Neural progenitor cell (in vitro differentiated cells): ENCODE measurements around the gene PBLD. TPM values are rescaled to one million over a fixed set of nuclear protein-coding genes. Genes with fewer than 3 reads are reported as not detected.

Experiments used
- DNase-seq: peaks from one replicate; pipeline ENCODE4 v3.0.0-alpha.2; 2016; ENCODE audit warnings: low spot score
- H2AFZ ChIP-seq: fragments of 200-600 bp; sonication (generic); replicated peaks from 2 replicates; pipeline ENCODE4 v1.6.1; 2016; ENCODE audit warnings: antibody characterized with exemption
- H3F3A ChIP-seq: fragments of 200-600 bp; sonication (generic); 2 replicates; pipeline ENCODE4 v1.6.1; 2016; ENCODE audit warnings: antibody characterized with exemption, low read depth
- H3K27ac ChIP-seq: fragments of 200-600 bp; sonication (generic); 2 replicates; pipeline ENCODE4 v1.5.1; 2016; ENCODE audit warnings: mild to moderate bottlenecking
- H3K27me3 ChIP-seq: fragments of 200-600 bp; sonication (generic); 2 replicates; pipeline ENCODE4 v1.6.1; 2016; ENCODE audit warnings: mild to moderate bottlenecking, moderate library complexity
- H3K36me3 ChIP-seq: fragments of 200-600 bp; sonication (generic); 2 replicates; pipeline ENCODE4 v1.5.1; 2016
- H3K4me1 ChIP-seq: fragments of 200-600 bp; sonication (generic); 2 replicates; pipeline ENCODE4 v1.6.1; 2016; ENCODE audit warnings: mixed run types
- H3K4me2 ChIP-seq: fragments of 200-600 bp; sonication (generic); 2 replicates; pipeline ENCODE4 v1.6.1; 2016
- H3K4me3 ChIP-seq: fragments of 200-600 bp; sonication (generic); 2 replicates; pipeline ENCODE4 v1.5.1; 2016
- H3K79me2 ChIP-seq: fragments of 200-600 bp; sonication (generic); 2 replicates; pipeline ENCODE4 v1.6.1; 2016; ENCODE audit warnings: low read depth
- H3K9ac ChIP-seq: fragments of 200-600 bp; sonication (generic); 2 replicates; pipeline ENCODE4 v1.6.1; 2016
- H3K9me3 ChIP-seq: fragments of 200-600 bp; sonication (generic); 2 replicates; pipeline ENCODE4 v1.5.1; 2016; ENCODE audit warnings: low read depth
- H4K20me1 ChIP-seq: fragments of 200-600 bp; sonication (generic); 2 replicates; pipeline ENCODE4 v1.6.1; 2016; ENCODE audit warnings: low read depth
- H3K27ac Mint-ChIP-seq: 3 replicates; pipeline ENCODE4 v1.8.0; 2021; ENCODE audit warnings: mixed read lengths
- H3K27me3 Mint-ChIP-seq: 2 replicates; pipeline ENCODE4 v1.8.0; 2022; ENCODE audit warnings: low read depth, mild to moderate bottlenecking, inconsistent platforms, moderate library complexity, mixed read lengths; ENCODE audit not compliant: insufficient read depth
- H3K36me3 Mint-ChIP-seq: 3 replicates; pipeline ENCODE4 v1.8.0; 2021; ENCODE audit warnings: mixed read lengths
- H3K4me1 Mint-ChIP-seq: 3 replicates; pipeline ENCODE4 v1.8.0; 2021; ENCODE audit warnings: mixed read lengths
- H3K4me3 Mint-ChIP-seq: 3 replicates; pipeline ENCODE4 v1.8.0; 2021; ENCODE audit warnings: mild to moderate bottlenecking, moderate library complexity, mixed read lengths
- H3K9me3 Mint-ChIP-seq: 3 replicates; pipeline ENCODE4 v1.8.0; 2020; ENCODE audit warnings: mixed read lengths
- CTCF ChIP-seq: fragments of 200-600 bp; sonication (generic); IDR thresholded peaks from 2 replicates; pipeline ENCODE4 v1.5.1; 2017; ENCODE audit warnings: antibody characterized with exemption, mild to moderate bottlenecking
- EZH2 ChIP-seq: fragments of 200-600 bp; sonication (generic); IDR thresholded peaks from 2 replicates; pipeline ENCODE4 v1.6.1; 2017; ENCODE audit warnings: antibody characterized with exemption, mild to moderate bottlenecking, moderate library complexity
- EZH2phosphoT487 ChIP-seq: fragments of 200-600 bp; sonication (generic); IDR thresholded peaks from 2 replicates; pipeline ENCODE4 v1.6.1; 2017; ENCODE audit warnings: antibody characterized with exemption
- total RNA-seq: library from RNA; depleted of rRNA; stranded (reverse); fragments of >200 nt; gene quantifications from 2 replicates; pipeline ENCODE4 v1.2.3, GENCODE V29; 2015; ENCODE audit warnings: low replicate concordance

The PBLD gene
- total RNA-seq, 1 donor from 2014 or later: 5.8 TPM

GRCh38 chr10:68348265-68348741 lies 15.6 kb upstream of the PBLD start:
- H3K4me1 ChIP-seq: no peaks in the 10 kb centered on the region
- no peak overlapping the region for H3K27ac ChIP-seq
- no peak overlapping the region for H3K9ac ChIP-seq
- Mint-ChIP-seq H3K9me3 (no peaks in the 10 kb centered on the region), H3K27ac (no peak overlapping the region), H3K4me3 (no peak overlapping the region), H3K27me3 (peaks cover 4% of the 10 kb centered on the region), H3K36me3 (peaks cover 19% of the 10 kb centered on the region), H3K4me1 (no peaks in the 10 kb centered on the region)
- peaks cover 2% of the 10 kb centered on the region for H3K79me2 ChIP-seq
- H3K36me3 ChIP-seq: peaks cover 9% of the 10 kb centered on the region
- H2AFZ ChIP-seq: no peak overlapping the region
- H3K4me3 ChIP-seq: no peak overlapping the region
- H3K9me3 ChIP-seq: no peaks in the 10 kb centered on the region
- H3K27me3 ChIP-seq: no peaks in the 10 kb centered on the region
- no peak overlapping the region for H3K4me2 ChIP-seq
- peaks cover 28% of the 10 kb centered on the region for H4K20me1 ChIP-seq
- peaks cover 63% of the 10 kb centered on the region for H3F3A ChIP-seq
- no peak for TF ChIP-seq EZH2
- no peak for TF ChIP-seq EZH2phosphoT487
- peak; percentile 80 for TF ChIP-seq CTCF
- DNase-seq: peak; percentile 65

DNA sequence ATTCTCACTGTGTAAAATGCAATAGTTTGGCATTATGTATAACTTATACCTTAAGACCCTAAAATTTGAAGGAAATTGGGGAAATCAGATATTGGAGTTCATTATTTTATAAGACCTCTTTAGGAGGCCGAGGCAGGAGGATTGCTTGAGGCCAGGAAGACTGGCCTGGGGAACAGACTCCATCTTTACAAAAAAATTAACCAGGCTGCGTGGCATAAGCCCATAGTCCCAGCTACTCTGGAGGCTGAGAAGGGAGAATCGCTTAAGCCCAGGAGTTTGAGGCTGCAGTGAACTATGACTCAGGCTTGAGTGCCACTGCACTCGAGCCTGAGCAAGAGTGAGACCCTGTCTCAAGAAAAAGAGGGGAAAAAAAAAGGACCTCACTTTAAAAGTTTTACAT lies 14.0 kb upstream of the PBLD start:
- Mint-ChIP-seq H3K4me1 (no peaks in the 10 kb centered on the region), H3K4me3 (no peak overlapping the region), H3K36me3 (peaks cover 18% of the 10 kb centered on the region), H3K9me3 (no peaks in the 10 kb centered on the region), H3K27me3 (peaks cover 4% of the 10 kb centered on the region), H3K27ac (peak overlapping the region; percentile 43)
- H3K4me3 ChIP-seq: no peak overlapping the region
- peaks cover 78% of the 10 kb centered on the region for H3F3A ChIP-seq
- H3K4me2 ChIP-seq: no peak overlapping the region
- H3K4me1 ChIP-seq: no peaks in the 10 kb centered on the region
- DNase-seq: no peak
- no peaks in the 10 kb centered on the region for H3K9me3 ChIP-seq
- H3K27me3 ChIP-seq: no peaks in the 10 kb centered on the region
- peaks cover 43% of the 10 kb centered on the region for H4K20me1 ChIP-seq
- no peak overlapping the region for H3K27ac ChIP-seq
- peaks cover 18% of the 10 kb centered on the region for H3K79me2 ChIP-seq
- H3K9ac ChIP-seq: no peak overlapping the region
- no peak for TF ChIP-seq EZH2
- TF ChIP-seq EZH2phosphoT487: no peak
- no peak for TF ChIP-seq CTCF
- H3K36me3 ChIP-seq: peaks cover 24% of the 10 kb centered on the region
- H2AFZ ChIP-seq: no peak overlapping the region

- Histone ChIP-seq H3K4me3 (no peak overlapping the region), H3K4me1 (no peaks in the 10 kb centered on the region), H3K4me2 (no peak overlapping the region), H3K79me2 (peaks cover 29% of the 10 kb centered on the region), H2AFZ (no peak overlapping the region), H3F3A (peaks cover 87% of the 10 kb centered on the region), H3K27ac (peak overlapping the region; percentile 60), H3K9ac (no peak overlapping the region), H3K36me3 (peaks cover 34% of the 10 kb centered on the region), H4K20me1 (peaks cover 55% of the 10 kb centered on the region), H3K9me3 (no peaks in the 10 kb centered on the region), H3K27me3 (no peaks in the 10 kb centered on the region)
- H3K4me3 Mint-ChIP-seq: no peak overlapping the region
- H3K27me3 Mint-ChIP-seq: peaks cover 4% of the 10 kb centered on the region
- H3K9me3 Mint-ChIP-seq: no peaks in the 10 kb centered on the region
- H3K36me3 Mint-ChIP-seq: peaks cover 27% of the 10 kb centered on the region
- TF ChIP-seq CTCF (no peak), EZH2 (no peak), EZH2phosphoT487 (no peak)
- no peak overlapping the region for H3K27ac Mint-ChIP-seq
- no peak for DNase-seq
- no peaks in the 10 kb centered on the region for H3K4me1 Mint-ChIP-seq
Measured at GRCh38 chr10:68345621-68346020, 12.9 kb upstream of the PBLD start.
